Mesenchymal stem cell (in vitro differentiated cells and primary cell): ENCODE results near the gene MAS1.

Source experiments
- DNase-seq: peaks from one replicate; pipeline ENCODE4 v3.0.0-alpha.2; 2013
- H2AFZ ChIP-seq: one replicate; pipeline ENCODE4 v1.6.1; 2013; ENCODE audit warnings: low read depth, mild to moderate bottlenecking, control low read depth, inconsistent platforms, low read length, moderate library complexity
- H2AK5ac ChIP-seq: 2 replicates; pipeline ENCODE4 v1.6.1; 2013; ENCODE audit warnings: low read length, moderate library complexity, mild to moderate bottlenecking, inconsistent platforms; ENCODE audit not compliant: severe bottlenecking
- H2BK120ac ChIP-seq: one replicate; pipeline ENCODE4 v1.6.1; 2013; ENCODE audit warnings: low read depth, mild to moderate bottlenecking, inconsistent platforms, low read length, moderate library complexity
- H2BK12ac ChIP-seq, 2 experiments: one replicate each; pipeline ENCODE4 v1.6.1; 2013; ENCODE audit warnings: inconsistent platforms in 2 of 2, low read length in 2 of 2, mild to moderate bottlenecking in 2 of 2, moderate library complexity in 2 of 2, control low read depth in 1 of 2
- H2BK15ac ChIP-seq: one replicate; pipeline ENCODE4 v1.6.1; 2013; ENCODE audit warnings: mild to moderate bottlenecking, low read depth, inconsistent platforms; ENCODE audit not compliant: poor library complexity, severe bottlenecking
- H2BK5ac ChIP-seq: 2 replicates; pipeline ENCODE4 v1.6.1; 2013; ENCODE audit warnings: low read depth, mild to moderate bottlenecking, low read length, control low read depth, inconsistent platforms; ENCODE audit not compliant: poor library complexity, severe bottlenecking
- H3K14ac ChIP-seq, 2 experiments: one replicate each; pipeline ENCODE4 v1.6.1; 2013; ENCODE audit warnings: inconsistent platforms in 2 of 2, low read length in 2 of 2, control low read depth in 1 of 2, mild to moderate bottlenecking in 1 of 2, moderate library complexity in 1 of 2
- H3K18ac ChIP-seq, 2 experiments: one replicate each; pipeline ENCODE4 v1.6.1; 2013; ENCODE audit warnings: inconsistent platforms in 2 of 2, low read length in 2 of 2, control low read depth in 1 of 2, low read depth in 1 of 2, mild to moderate bottlenecking in 1 of 2
- H3K23ac ChIP-seq, 2 experiments: one replicate each; pipeline ENCODE4 v1.6.1; 2013; ENCODE audit warnings: inconsistent platforms in 2 of 2, low read length in 2 of 2, mild to moderate bottlenecking in 2 of 2, moderate library complexity in 2 of 2, control low read depth in 1 of 2
- H3K27ac ChIP-seq: 2 replicates; pipeline ENCODE4 v1.5.1; 2013; ENCODE audit warnings: mild to moderate bottlenecking, moderate library complexity, low read length, control low read depth, inconsistent platforms; ENCODE audit not compliant: poor library complexity, severe bottlenecking
- H3K27me3 ChIP-seq, 2 experiments: 2 replicates each; pipeline versions ENCODE4 v1.6.1 to v1.7.0; 2013; ENCODE audit warnings: low read length in 2 of 2, mild to moderate bottlenecking in 2 of 2, moderate library complexity in 2 of 2, control low read depth in 1 of 2, inconsistent platforms in 1 of 2; ENCODE audit not compliant: control insufficient read depth in 1 of 2, insufficient read depth in 1 of 2
- H3K36me3 ChIP-seq, 2 experiments: 2 replicates each; pipeline versions ENCODE4 v1.6.1 to v1.7.0; 2013; ENCODE audit warnings: low read length in 2 of 2, control low read depth in 1 of 2, inconsistent platforms in 1 of 2, low read depth in 1 of 2, mild to moderate bottlenecking in 1 of 2; ENCODE audit not compliant: insufficient read depth in 2 of 2, control insufficient read depth in 1 of 2
- H3K4ac ChIP-seq, 2 experiments: one replicate each; pipeline ENCODE4 v1.6.1; 2013; ENCODE audit warnings: inconsistent platforms in 2 of 2, low read length in 2 of 2, mild to moderate bottlenecking in 2 of 2, moderate library complexity in 2 of 2, control low read depth in 1 of 2, low read depth in 1 of 2
- H3K4me1 ChIP-seq: 2 replicates; pipeline ENCODE4 v1.6.1; 2013; ENCODE audit warnings: low read depth, low read length, control low read depth; ENCODE audit not compliant: control insufficient read depth, insufficient read depth
- H3K4me2 ChIP-seq: 2 replicates; pipeline ENCODE4 v1.6.1; 2013; ENCODE audit warnings: low read length, mild to moderate bottlenecking, inconsistent platforms; ENCODE audit not compliant: poor library complexity, severe bottlenecking
- H3K4me3 ChIP-seq, 2 experiments: 2 replicates each; pipeline versions ENCODE4 v1.5.1 to v1.7.0; 2013; ENCODE audit warnings: low read length in 2 of 2, mild to moderate bottlenecking in 2 of 2, control low read depth in 1 of 2, low read depth in 1 of 2; ENCODE audit not compliant: insufficient read depth in 1 of 2
- H3K79me1 ChIP-seq: replicated peaks from 2 replicates; pipeline ENCODE4 v1.6.1; 2013; ENCODE audit warnings: mild to moderate bottlenecking, control low read depth, low read length, inconsistent platforms; ENCODE audit not compliant: poor library complexity, severe bottlenecking
- H3K9ac ChIP-seq: 2 replicates; pipeline ENCODE4 v1.7.0; 2013; ENCODE audit warnings: mild to moderate bottlenecking, low read length, moderate library complexity
- H3K9me3 ChIP-seq: 2 replicates; pipeline ENCODE4 v1.7.0; 2013; ENCODE audit warnings: mild to moderate bottlenecking, low read length; ENCODE audit not compliant: control insufficient read depth
- H4K8ac ChIP-seq: one replicate; pipeline ENCODE4 v1.6.1; 2013; ENCODE audit warnings: inconsistent platforms, mild to moderate bottlenecking, low read length, moderate library complexity
- H4K91ac ChIP-seq: one replicate; pipeline ENCODE4 v1.6.1; 2013; ENCODE audit warnings: mild to moderate bottlenecking, low read length, inconsistent platforms
- WGBS: methylation state at CpG from one replicate; pipeline ENCODE4 v1.1.7; 2013; ENCODE audit warnings: mixed read lengths; 5-methylcytosine and 5-hydroxymethylcytosine counted together

MAS1 gene

DNA sequence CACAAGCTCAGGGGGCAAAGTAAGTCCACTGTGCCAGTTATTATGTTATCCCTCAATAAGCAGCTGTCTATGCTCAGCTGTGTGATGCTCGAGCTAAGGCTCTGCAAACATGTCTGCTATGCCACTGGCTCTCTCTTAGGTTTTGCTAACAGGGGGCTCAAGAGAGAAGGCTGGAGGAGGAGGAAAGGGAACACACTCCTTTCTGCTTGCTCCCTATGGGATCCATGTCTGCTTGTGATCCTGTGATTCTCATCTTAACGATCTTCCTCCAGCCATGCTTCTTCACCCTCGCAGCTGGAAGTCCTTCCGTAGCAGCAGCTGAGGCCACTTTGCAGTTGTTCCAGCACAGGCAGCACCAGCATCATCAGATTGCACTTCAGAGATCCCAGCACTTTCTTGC is 41.1 kb downstream of the MAS1 start:
- no peak overlapping the region for H2BK120ac ChIP-seq
- H3K4me1 ChIP-seq = peaks cover 14% of the 10 kb centered on the region
- WGBS = 84% methylated on average over 4 of the region's 4 CpGs

DNA sequence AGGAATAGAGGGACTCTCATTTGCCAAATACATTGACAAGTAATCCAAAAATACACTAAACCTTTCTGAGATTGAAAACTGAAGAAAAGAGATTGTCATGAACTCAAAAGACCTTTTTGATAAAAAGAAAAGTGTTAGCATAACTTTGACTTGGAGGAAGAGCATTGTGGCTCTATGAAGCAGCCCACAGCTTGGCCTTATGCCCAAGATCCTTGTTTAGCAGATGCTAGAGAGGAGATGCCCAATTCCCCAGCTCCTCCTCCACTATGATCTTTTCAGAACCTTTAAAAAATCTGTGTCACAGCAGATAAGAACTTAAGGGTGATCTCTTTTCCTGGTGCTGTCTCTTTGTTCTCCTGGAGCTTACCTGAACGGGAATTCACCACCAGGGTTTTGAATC is 42.3 kb downstream of the MAS1 start:
- no peak overlapping the region for H3K4me2 ChIP-seq
- no peak for DNase-seq
- no peak overlapping the region for H4K8ac ChIP-seq
- no peak overlapping the region for H2AFZ ChIP-seq
- WGBS = 56% methylated on average over 1 of the region's 1 CpG
- H3K27ac ChIP-seq = no peak overlapping the region
- no peak overlapping the region for H2BK15ac ChIP-seq
- no peak overlapping the region for H2BK5ac ChIP-seq
- no peak overlapping the region for H3K14ac ChIP-seq
- no peak overlapping the region for H3K4ac ChIP-seq
- no peak overlapping the region for H3K4me3 ChIP-seq
- H3K4me1 ChIP-seq = peaks cover 14% of the 10 kb centered on the region
- H2BK12ac ChIP-seq = no peak overlapping the region
- H2AK5ac ChIP-seq = peak overlapping the region; percentile 49
- H4K91ac ChIP-seq = no peak overlapping the region
- H3K79me1 ChIP-seq = no peaks in the 10 kb centered on the region
- H3K9me3 ChIP-seq = peaks cover 5% of the 10 kb centered on the region
- H3K27me3 ChIP-seq = no peaks in the 10 kb centered on the region
- no peak overlapping the region for H3K18ac ChIP-seq
- H3K23ac ChIP-seq = no peak overlapping the region
- H3K36me3 ChIP-seq = no peaks in the 10 kb centered on the region
- no peak overlapping the region for H3K9ac ChIP-seq
- H2BK120ac ChIP-seq = no peak overlapping the region

More for the DNA sequence above, 41.1 kb downstream of the MAS1 start:
- no peak overlapping the region for H2BK15ac ChIP-seq
- no peaks in the 10 kb centered on the region for H3K27me3 ChIP-seq
- H3K18ac ChIP-seq = no peak overlapping the region
- H2AFZ ChIP-seq = no peak overlapping the region
- H2BK5ac ChIP-seq = no peak overlapping the region
- H3K9ac ChIP-seq = no peak overlapping the region
- no peak overlapping the region for H2AK5ac ChIP-seq
- H3K4ac ChIP-seq = no peak overlapping the region
- H3K79me1 ChIP-seq = no peaks in the 10 kb centered on the region
- H3K9me3 ChIP-seq = peaks cover 5% of the 10 kb centered on the region
- no peak for DNase-seq
- H3K27ac ChIP-seq = no peak overlapping the region
- H3K23ac ChIP-seq = no peak overlapping the region
- no peak overlapping the region for H3K4me3 ChIP-seq
- H4K8ac ChIP-seq = no peak overlapping the region
- no peak overlapping the region for H2BK12ac ChIP-seq
- no peak overlapping the region for H4K91ac ChIP-seq
- H3K36me3 ChIP-seq = no peaks in the 10 kb centered on the region
- no peak overlapping the region for H3K14ac ChIP-seq
- H3K4me2 ChIP-seq = no peak overlapping the region

DNA sequence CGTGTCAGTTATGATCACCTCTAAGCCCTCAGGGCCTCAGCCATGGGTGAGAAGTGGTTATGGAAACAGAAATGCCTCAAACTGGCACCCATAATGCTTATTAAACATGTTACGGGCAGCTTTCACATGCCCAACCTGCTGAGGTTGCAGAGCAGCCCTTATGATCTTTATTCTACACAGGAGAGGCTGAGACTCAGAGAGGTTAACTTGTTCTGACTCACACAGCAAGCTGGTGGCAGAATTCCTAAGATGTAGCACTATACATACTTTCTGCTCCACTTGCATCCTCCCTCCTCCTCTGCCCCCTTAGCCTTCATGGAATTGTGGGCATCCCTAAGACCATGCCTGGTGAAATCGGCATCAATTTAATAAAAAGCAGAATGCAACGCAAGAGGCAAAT is 43.4 kb downstream of the MAS1 start:
- no peak overlapping the region for H2AFZ ChIP-seq
- no peak overlapping the region for H2BK120ac ChIP-seq
- no peak overlapping the region for H3K4me2 ChIP-seq
- H3K27ac ChIP-seq = no peak overlapping the region
- no peak overlapping the region for H2BK5ac ChIP-seq
- no peak overlapping the region for H3K23ac ChIP-seq
- H3K27me3 ChIP-seq = no peaks in the 10 kb centered on the region
- H3K9ac ChIP-seq = no peak overlapping the region
- WGBS = 76% methylated on average over 4 of the region's 4 CpGs
- no peak overlapping the region for H4K8ac ChIP-seq
- H3K4me1 ChIP-seq = peaks cover 14% of the 10 kb centered on the region
- no peak overlapping the region for H3K18ac ChIP-seq
- no peaks in the 10 kb centered on the region for H3K79me1 ChIP-seq
- H2BK15ac ChIP-seq = no peak overlapping the region
- H3K36me3 ChIP-seq = no peaks in the 10 kb centered on the region
- no peak overlapping the region for H4K91ac ChIP-seq
- DNase-seq = no peak
- H3K4ac ChIP-seq = no peak overlapping the region
- H2BK12ac ChIP-seq = no peak overlapping the region
- peak overlapping the region; percentile 27 for H2AK5ac ChIP-seq
- peaks cover 5% of the 10 kb centered on the region for H3K9me3 ChIP-seq
- H3K14ac ChIP-seq = no peak overlapping the region
- no peak overlapping the region for H3K4me3 ChIP-seq

DNA sequence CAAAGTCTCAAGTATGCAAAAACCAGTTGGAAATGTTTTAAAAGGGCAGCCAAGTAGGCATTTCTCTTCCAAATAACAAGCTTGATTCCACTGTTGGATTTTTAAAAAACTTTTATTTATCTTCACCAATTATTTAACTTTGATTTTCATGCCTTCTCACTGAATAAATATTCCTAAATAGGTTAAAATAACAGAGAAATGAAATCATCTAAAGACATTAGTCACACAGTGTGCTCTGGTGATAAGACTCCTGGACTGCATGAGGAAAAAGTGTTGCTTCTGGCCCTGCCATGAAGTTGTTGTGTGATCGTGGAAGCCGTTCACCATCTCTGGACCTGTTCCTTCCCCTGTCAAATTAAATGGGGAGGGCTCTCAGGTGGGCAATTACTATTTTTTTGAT is 44.3 kb downstream of the MAS1 start:
- H4K8ac ChIP-seq = no peak overlapping the region
- no peak overlapping the region for H3K18ac ChIP-seq
- H3K4me3 ChIP-seq = no peak overlapping the region

More for the DNA sequence above, 44.3 kb downstream of the MAS1 start:
- peaks cover 5% of the 10 kb centered on the region for H3K9me3 ChIP-seq
- H4K91ac ChIP-seq = no peak overlapping the region
- no peak overlapping the region for H2BK5ac ChIP-seq
- no peak overlapping the region for H3K4me2 ChIP-seq
- DNase-seq = no peak
- H3K79me1 ChIP-seq = no peaks in the 10 kb centered on the region
- H2BK120ac ChIP-seq = no peak overlapping the region
- H3K4me1 ChIP-seq = peaks cover 12% of the 10 kb centered on the region
- no peak overlapping the region for H3K23ac ChIP-seq
- H2AK5ac ChIP-seq = no peak overlapping the region
- H3K9ac ChIP-seq = no peak overlapping the region
- H3K14ac ChIP-seq = no peak overlapping the region
- H3K36me3 ChIP-seq = no peaks in the 10 kb centered on the region
- H2BK12ac ChIP-seq = no peak overlapping the region
- WGBS = no CpG with 5 or more reads among the region's 2 CpGs
- no peak overlapping the region for H2BK15ac ChIP-seq
- no peak overlapping the region for H2AFZ ChIP-seq
- H3K27ac ChIP-seq = peak overlapping the region; percentile 20
- H3K27me3 ChIP-seq = no peaks in the 10 kb centered on the region
- H3K4ac ChIP-seq = no peak overlapping the region
